Measurements from ENCODE around the gene ZNF124.
"Not testable (repeated sequence)": the region's sequence is repeated elsewhere in the genome, so short reads cannot be mapped to it uniquely, and the experiment has no call there.

ZNF124 gene

DNA sequence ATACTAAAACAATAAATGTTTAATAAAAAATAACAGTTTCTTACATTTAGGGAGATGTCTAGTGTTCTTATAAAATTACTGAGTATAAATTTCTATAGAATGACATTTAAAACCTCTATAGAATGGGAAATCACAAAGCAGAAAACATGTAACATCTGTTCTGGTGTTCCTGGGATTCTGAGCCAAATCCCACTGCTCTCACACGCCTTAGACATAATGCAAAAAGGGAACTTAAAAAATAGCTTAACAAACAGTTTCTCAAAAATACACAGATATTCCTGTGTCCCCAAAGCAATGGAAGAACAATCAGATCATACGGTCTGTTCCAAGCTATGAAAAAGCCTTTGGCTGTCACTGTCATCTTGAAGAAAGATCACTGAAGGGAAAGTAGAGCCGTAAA, 27.0 kb upstream of the ZNF124 start:
- no peak for TF ChIP-seq POLR2A (IDR thresholded peaks at IDR 0.05; ENCODE audit: low read depth, low read length)
- TF ChIP-seq TAF1 (IDR thresholded peaks at IDR 0.05; ENCODE audit: borderline replicate concordance, low read depth, low read length): no peak
- TF ChIP-seq POLR2AphosphoS5 (IDR thresholded peaks at IDR 0.05; ENCODE audit: low read depth, low read length): no peak
- DNase-seq (ENCODE audit: insufficient read length) (no peak), FAIRE-seq (no peak)

DNA sequence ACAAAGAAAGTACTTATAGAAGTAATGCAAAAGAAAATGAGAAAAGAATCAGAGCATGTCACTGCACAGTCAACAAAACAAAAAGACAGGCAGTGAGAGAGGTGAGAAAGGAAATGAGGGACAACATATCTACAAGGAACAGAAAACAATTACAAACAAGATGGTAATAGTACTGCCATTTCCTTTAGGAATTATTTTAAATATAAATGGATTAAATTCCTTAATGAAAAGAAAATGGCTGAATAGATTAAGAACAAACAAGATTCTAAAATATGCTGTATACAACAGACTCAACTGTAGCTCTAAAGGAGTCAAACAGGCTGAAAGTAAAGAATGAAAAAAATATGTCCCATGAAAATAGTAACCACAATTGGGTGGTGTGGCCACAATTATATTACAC, 22.1 kb upstream of the ZNF124 start:
- FAIRE-seq (no peak), DNase-seq (ENCODE audit: insufficient read length) (no peak)
- no peak for TF ChIP-seq TAF1 (IDR thresholded peaks at IDR 0.05; ENCODE audit: borderline replicate concordance, low read depth, low read length)
- TF ChIP-seq POLR2A (IDR thresholded peaks at IDR 0.05; ENCODE audit: low read depth, low read length): no peak
- TF ChIP-seq POLR2AphosphoS5 (IDR thresholded peaks at IDR 0.05; ENCODE audit: low read depth, low read length): no peak

DNA sequence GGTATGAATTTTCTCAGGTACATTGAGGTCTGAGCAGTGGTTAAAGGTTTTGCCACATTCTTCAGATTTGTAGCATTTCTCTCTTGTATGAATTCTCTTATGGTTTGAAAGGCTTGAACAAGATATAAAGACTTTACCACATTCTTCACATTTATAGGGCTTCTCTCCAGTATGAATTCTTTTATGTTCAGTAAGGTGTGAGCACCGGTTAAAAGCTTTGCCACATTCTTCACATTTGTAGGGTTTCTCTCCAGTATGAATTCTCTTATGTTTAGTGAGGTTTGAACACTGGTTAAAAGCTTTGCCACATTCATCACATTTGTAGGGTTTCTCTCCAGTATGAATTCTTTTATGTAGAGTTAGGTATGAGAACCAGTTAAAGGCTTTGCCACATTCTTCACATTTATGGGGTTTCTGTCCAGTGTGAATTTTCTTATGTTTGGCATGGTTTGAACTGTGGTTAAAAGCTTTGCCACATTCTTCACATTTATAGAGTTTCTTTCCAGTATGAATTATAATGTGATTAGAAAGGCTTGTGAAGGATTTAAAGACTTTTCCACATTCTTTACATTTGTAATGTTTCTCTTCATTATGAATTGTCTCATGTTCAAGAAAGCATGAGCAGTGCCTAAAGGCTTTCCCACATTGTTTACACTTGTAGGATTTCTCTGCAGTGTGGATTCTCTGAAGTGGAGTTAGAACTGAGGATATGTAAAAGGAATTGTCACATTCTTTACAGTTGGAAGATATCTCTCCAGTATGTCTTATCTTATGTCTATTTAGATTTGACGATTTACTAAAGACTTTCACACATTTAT, 18.4 kb upstream of the ZNF124 start:
- no peak for TF ChIP-seq POLR2AphosphoS5 (IDR thresholded peaks at IDR 0.05; ENCODE audit: low read depth, low read length)
- no peak for TF ChIP-seq TAF1 (IDR thresholded peaks at IDR 0.05; ENCODE audit: borderline replicate concordance, low read depth, low read length)
- no peak for TF ChIP-seq POLR2A (IDR thresholded peaks at IDR 0.05; ENCODE audit: low read depth, low read length)
- FAIRE-seq: no peak
- DNase-seq (ENCODE audit: insufficient read length): no peak

DNA sequence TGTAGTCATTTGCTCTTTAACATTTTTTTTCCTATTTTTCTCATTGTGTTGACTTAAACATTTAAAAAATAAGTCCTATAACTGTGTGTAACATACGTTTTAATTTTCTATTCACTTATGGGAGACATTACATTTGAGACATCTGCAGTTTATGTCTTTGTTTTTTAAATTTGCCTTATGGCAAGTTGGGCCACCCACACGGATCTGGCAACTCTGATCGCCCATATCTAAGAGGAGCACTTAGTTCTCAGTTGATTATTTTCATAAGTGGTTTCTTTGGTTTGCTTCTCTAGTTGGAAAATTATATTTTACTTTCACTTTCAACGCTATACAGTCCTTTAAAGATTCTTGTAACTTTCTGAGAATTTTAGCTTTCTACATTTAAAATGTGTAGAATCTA, 13.8 kb upstream of the ZNF124 start:
- TF ChIP-seq POLR2A (IDR thresholded peaks at IDR 0.05; ENCODE audit: low read depth, low read length) (no peak), POLR2AphosphoS5 (IDR thresholded peaks at IDR 0.05; ENCODE audit: low read depth, low read length) (no peak), TAF1 (IDR thresholded peaks at IDR 0.05; ENCODE audit: borderline replicate concordance, low read depth, low read length) (no peak)
- no peak for DNase-seq (ENCODE audit: insufficient read length)
- FAIRE-seq: no peak

DNA sequence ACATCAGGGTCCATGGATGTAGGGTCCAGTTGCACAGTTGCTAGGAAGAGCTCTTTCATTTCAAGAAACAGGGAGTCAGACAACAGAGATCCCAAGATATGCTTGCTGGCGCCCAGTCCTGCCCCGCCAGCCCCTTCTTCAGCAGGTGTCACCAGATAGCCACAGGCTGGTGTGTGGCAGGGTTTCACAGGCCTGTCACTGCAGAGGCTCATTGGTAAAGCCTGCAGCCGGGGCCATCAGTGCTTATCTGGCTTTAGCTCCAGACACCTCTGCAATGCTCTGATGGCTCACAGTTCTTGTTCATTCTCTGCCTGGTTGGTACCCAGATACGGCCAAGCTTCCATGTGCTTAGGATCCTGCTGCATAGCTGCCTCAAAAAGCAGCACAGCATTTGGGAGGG, 12.4 kb upstream of the ZNF124 start:
- no peak for TF ChIP-seq POLR2A (IDR thresholded peaks at IDR 0.05; ENCODE audit: low read depth, low read length)
- TF ChIP-seq POLR2AphosphoS5 (IDR thresholded peaks at IDR 0.05; ENCODE audit: low read depth, low read length): no peak
- TF ChIP-seq TAF1 (IDR thresholded peaks at IDR 0.05; ENCODE audit: borderline replicate concordance, low read depth, low read length): no peak
- no peak for FAIRE-seq
- DNase-seq (ENCODE audit: insufficient read length): no peak

DNA sequence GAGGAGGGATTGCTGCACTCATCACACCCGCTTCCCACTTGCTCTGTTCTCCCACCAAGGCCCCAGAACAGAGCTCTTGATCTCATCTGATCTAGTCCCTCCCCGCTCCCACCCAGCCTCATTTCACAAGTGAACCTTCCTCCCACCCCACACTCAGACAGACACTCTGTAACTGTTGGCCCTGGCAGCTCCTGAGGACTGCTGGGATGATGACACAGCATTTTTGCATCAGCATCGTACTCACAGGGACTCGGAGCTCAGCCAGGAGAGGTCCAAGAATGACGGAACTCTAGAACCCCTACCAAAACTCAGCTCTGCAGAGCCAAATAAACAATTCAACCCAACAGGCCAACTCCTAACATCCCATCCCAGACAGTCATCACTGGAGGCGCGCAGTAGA, 11.2 kb upstream of the ZNF124 start:
- FAIRE-seq (no peak), DNase-seq (ENCODE audit: insufficient read length) (no peak)
- TF ChIP-seq TAF1 (IDR thresholded peaks at IDR 0.05; ENCODE audit: borderline replicate concordance, low read depth, low read length): no peak
- TF ChIP-seq POLR2A (IDR thresholded peaks at IDR 0.05; ENCODE audit: low read depth, low read length): no peak
- TF ChIP-seq POLR2AphosphoS5 (IDR thresholded peaks at IDR 0.05; ENCODE audit: low read depth, low read length): no peak

DNA sequence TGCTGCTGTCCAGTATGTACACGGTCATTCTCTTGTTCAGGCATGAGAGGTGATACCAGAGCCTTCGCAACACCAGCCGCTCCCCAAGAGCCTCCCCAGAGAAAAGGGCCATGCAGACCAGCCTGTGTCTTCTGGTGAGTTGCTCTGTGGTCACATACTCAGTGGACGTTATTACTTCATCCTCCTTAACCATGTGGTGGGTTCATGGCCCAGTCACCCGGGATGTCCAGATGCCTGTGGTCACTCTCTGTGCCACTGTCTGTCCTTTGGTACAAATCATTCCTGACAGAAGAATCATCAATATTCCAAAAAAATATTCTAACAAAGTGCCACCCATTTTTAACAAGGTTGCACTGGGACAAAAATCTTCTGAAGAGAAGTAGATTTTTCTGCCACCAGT, 8.8 kb upstream of the ZNF124 start:
- DNase-seq (ENCODE audit: insufficient read length) (no peak), FAIRE-seq (no peak)
- no peak for TF ChIP-seq POLR2A (IDR thresholded peaks at IDR 0.05; ENCODE audit: low read depth, low read length)
- TF ChIP-seq POLR2AphosphoS5 (IDR thresholded peaks at IDR 0.05; ENCODE audit: low read depth, low read length): no peak
- no peak for TF ChIP-seq TAF1 (IDR thresholded peaks at IDR 0.05; ENCODE audit: borderline replicate concordance, low read depth, low read length)

DNA sequence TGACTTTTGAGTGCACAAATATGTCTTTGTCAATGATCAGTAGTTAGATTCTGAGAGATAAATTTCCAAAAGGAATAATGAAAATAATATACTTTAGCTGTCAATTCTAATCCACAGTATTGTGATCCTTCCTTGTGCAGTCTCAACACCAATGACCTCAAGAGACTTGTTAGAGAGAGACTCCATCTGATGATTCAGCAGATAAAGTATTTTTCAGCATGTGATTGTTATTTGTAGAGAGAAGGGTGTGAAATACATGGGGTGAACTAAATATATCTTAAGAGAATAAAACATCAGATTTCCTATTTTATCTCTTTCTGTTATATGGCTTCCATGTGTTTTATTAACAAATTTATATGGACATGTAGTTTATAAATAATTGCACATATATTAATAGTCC, 5.9 kb upstream of the ZNF124 start:
- FAIRE-seq (no peak), DNase-seq (ENCODE audit: insufficient read length) (no peak)
- no peak for TF ChIP-seq POLR2A (IDR thresholded peaks at IDR 0.05; ENCODE audit: low read depth, low read length)
- TF ChIP-seq POLR2AphosphoS5 (IDR thresholded peaks at IDR 0.05; ENCODE audit: low read depth, low read length): no peak
- TF ChIP-seq TAF1 (IDR thresholded peaks at IDR 0.05; ENCODE audit: borderline replicate concordance, low read depth, low read length): no peak

DNA sequence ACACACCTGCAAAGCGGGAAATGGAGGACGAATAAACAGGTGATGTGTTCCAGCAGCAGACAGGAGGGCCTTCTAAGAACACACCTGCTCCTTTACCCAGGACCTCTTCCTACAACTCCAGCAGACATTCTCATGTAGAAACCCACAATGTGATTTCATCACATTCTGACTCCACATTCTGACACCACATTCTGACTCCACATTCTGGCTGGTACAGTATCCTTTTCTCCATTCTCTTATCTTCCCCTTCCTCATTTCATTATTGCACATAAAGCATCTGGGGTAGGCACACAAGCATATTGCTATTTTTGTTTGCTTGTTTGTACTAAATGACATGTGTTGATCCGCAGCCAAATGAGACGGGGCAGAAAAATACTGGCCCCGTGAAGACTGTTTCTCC, 3.6 kb upstream of the ZNF124 start:
- no peak for TF ChIP-seq POLR2AphosphoS5 (IDR thresholded peaks at IDR 0.05; ENCODE audit: low read depth, low read length)
- TF ChIP-seq POLR2A (IDR thresholded peaks at IDR 0.05; ENCODE audit: low read depth, low read length): no peak
- TF ChIP-seq TAF1 (IDR thresholded peaks at IDR 0.05; ENCODE audit: borderline replicate concordance, low read depth, low read length): no peak
- DNase-seq (ENCODE audit: insufficient read length): no peak
- FAIRE-seq: no peak

DNA sequence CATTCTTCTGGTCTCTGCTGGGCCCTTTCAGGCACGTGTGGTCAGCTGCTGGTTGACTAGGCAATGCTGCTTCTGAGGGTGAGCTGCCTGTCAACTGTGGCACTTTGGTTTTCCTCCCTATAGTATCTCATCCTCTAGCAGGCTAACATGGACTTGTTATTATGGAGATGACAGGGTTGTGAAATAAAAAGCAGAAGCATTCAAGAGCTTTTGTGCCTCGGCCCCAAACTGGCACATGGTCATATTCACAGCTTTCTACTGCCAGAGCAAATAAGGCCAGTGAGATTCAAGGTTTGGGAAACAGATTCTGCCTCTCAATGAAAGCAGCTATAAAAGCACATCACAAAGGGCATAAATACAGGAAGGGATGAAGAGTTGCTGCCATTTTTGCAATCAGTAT, 1.6 kb upstream of the ZNF124 start:
- DNase-seq (ENCODE audit: insufficient read length) (no peak), FAIRE-seq (no peak)
- no peak for TF ChIP-seq TAF1 (IDR thresholded peaks at IDR 0.05; ENCODE audit: borderline replicate concordance, low read depth, low read length)
- no peak for TF ChIP-seq POLR2A (IDR thresholded peaks at IDR 0.05; ENCODE audit: low read depth, low read length)
- no peak for TF ChIP-seq POLR2AphosphoS5 (IDR thresholded peaks at IDR 0.05; ENCODE audit: low read depth, low read length)

DNA sequence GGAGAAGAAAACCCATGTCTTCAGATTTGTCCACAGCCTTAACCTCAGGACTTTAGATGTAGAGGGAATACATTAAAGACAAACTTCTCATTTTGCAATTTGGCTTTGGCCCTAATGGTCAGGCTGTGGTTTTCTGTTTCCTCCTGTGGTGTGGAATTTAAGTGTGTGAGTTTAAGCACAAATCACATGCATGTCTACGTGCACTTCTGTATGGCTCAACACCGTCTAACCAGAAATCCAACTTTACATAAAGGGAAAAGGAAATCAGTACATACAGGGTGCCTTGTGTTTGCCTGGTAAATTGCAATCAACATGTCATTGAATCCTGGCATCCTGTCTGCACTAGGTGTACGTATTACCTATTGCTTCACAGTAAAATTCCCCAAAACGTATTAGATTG, 1.2 kb upstream of the ZNF124 start:
- FAIRE-seq (no peak), DNase-seq (ENCODE audit: insufficient read length) (no peak)
- TF ChIP-seq POLR2AphosphoS5 (IDR thresholded peaks at IDR 0.05; ENCODE audit: low read depth, low read length) (no peak), TAF1 (IDR thresholded peaks at IDR 0.05; ENCODE audit: borderline replicate concordance, low read depth, low read length) (no peak)

DNA sequence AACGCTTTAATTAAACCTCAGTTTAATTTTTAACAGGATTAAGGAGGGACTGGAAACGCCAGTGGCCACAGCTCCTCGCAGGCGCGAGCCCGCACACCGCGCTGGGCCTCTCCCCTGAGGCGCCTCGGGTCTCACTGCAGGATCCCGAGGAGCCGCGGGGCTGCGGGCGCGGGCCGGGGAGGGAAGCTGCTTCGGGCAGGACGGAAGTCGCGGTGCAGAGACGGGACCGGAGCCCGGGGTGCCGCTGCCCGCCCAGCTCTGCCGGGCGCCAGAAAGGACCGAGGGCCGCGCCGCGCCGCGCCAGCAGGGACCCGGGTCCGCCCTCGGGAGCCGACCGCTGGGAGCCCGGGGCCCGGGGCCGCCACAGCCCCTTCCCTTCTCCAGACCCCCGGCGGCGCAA, 377 bp downstream of the ZNF124 start:
- DNase-seq (ENCODE audit: insufficient read length): not testable (repeated sequence)

DNA sequence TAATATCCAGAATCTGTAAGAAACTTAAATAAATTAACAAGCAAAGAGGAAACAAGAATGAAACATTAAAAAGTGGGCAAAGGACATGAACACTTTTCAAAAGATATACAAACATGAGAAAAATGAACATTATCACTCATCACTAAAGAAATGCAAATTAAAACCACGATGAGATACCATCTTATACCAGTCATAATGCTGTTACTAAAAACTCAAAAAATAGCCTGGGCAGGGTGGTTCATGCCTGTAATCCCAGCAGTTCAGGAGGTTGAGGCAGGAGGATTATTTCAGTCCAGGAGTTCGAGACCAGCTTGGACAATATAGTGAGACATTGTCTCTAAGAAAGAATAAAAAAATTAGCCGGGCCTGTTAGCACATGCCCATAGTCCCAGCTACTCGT, 6.1 kb downstream of the ZNF124 start:
- FAIRE-seq (no peak), DNase-seq (ENCODE audit: insufficient read length) (no peak)
- TF ChIP-seq POLR2AphosphoS5 (IDR thresholded peaks at IDR 0.05; ENCODE audit: low read depth, low read length): no peak
- no peak for TF ChIP-seq TAF1 (IDR thresholded peaks at IDR 0.05; ENCODE audit: borderline replicate concordance, low read depth, low read length)
- no peak for TF ChIP-seq POLR2A (IDR thresholded peaks at IDR 0.05; ENCODE audit: low read depth, low read length)

More for the DNA sequence above, 377 bp downstream of the ZNF124 start:
- not testable (repeated sequence) for FAIRE-seq

Measured in GM12892 (cell line).